ENCODE results near the gene MEX3C. TPM values are rescaled to one million over a fixed set of nuclear protein-coding genes. Genes with fewer than 3 reads are reported as not detected.
A peak's percentile ranks its signal among the peaks of the same experiment; 100 is the strongest.

Gene MEX3C
- polyA plus RNA-seq, 1 donor from 2014 or later: 4.8 TPM

DNA sequence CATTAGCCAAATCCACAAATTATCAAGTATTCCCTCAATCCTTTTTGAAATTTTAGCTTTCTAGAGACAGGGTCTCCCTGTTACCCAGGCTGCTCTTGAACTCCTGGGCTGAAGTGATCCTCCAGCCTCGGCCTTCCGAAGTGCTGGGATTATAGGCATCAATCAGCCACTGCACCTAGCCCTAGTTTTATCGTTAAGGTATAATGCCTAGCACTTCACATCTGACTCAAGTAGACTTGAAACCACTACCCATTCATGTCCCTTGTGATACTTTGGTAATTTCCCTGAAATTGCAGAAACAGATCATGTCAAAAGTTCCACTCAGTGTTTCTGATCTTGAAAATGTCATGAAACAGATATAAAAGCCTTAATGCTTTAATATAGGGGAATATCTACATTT is 26.3 kb downstream of the MEX3C start:
- Mint-ChIP-seq H3K9me3 (no peaks in the 10 kb centered on the region), H3K27ac (no peak overlapping the region), H3K4me3 (no peak overlapping the region), H3K4me1 (peaks cover 19 to 38% (median 32%) of the 10 kb centered on the region in 3 donors), H3K27me3 (no peaks in the 10 kb centered on the region), H3K36me3 (peaks cover 2% of the 10 kb centered on the region)

DNA sequence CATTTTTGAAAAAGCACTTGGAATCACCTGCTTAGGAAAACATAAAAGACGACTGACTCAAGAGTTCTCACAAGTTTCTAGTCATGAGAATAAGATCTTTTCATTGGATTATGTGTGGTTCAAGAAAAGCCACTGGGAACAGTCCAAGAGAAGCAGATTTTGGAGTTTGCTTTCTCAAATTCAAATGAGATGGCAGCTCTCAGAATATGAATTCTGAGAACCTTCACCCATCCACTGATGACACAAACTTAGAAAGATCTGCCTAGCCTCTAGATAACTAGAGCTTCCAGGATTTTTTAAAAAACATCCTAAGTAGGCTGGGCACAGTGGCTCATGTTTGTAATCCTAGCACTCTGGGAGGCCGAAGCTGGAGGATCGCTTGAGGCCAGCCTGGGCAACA is 26.8 kb downstream of the MEX3C start:
- no peak overlapping the region for H3K27ac Mint-ChIP-seq
- H3K4me3 Mint-ChIP-seq: no peak overlapping the region
- H3K27me3 Mint-ChIP-seq: no peaks in the 10 kb centered on the region
- peaks cover 19 to 38% (median 32%) of the 10 kb centered on the region in 3 donors for H3K4me1 Mint-ChIP-seq
- no peaks in the 10 kb centered on the region for H3K9me3 Mint-ChIP-seq
- H3K36me3 Mint-ChIP-seq: peaks cover 2% of the 10 kb centered on the region

DNA sequence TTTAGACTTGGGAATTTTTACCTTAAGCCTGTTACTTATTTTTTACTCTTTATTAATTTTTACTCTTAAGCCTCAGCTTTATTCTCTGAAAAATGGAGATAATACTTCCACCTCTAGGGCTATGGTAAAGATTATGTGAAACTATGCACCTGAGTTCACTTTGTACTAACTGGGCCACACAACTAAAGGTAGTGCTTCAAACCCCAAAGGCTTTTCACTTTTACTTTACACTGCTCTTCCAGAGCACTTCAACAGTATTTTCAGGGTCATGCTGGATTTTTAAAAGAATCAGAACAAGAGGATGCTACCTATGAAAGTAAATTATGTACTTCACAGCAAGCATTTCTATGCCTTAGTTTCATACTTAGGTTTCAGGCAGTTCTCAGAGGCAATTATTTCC is 27.8 kb downstream of the MEX3C start:
- H3K27me3 Mint-ChIP-seq: no peaks in the 10 kb centered on the region
- no peak overlapping the region for H3K27ac Mint-ChIP-seq
- no peaks in the 10 kb centered on the region for H3K9me3 Mint-ChIP-seq
- peaks cover 2% of the 10 kb centered on the region for H3K36me3 Mint-ChIP-seq
- peaks cover 19 to 38% (median 34%) of the 10 kb centered on the region in 3 donors for H3K4me1 Mint-ChIP-seq
- peak overlapping the region in 1 of 4 donors; percentile 20 for H3K4me3 Mint-ChIP-seq

GRCh38 chr18:51168960-51169662 is 28.4 kb downstream of the MEX3C start:
- H3K27ac Mint-ChIP-seq: no peak overlapping the region
- H3K4me3 Mint-ChIP-seq: peak overlapping the region in 2 of 4 donors; percentile 23 to 53
- H3K4me1 Mint-ChIP-seq: peaks cover 19 to 38% (median 34%) of the 10 kb centered on the region in 3 donors
- H3K27me3 Mint-ChIP-seq: no peaks in the 10 kb centered on the region
- peaks cover 2% of the 10 kb centered on the region for H3K36me3 Mint-ChIP-seq
- H3K9me3 Mint-ChIP-seq: no peaks in the 10 kb centered on the region

GRCh38 chr18:51168026-51168742 is 29.3 kb downstream of the MEX3C start:
- H3K9me3 Mint-ChIP-seq: no peaks in the 10 kb centered on the region
- no peaks in the 10 kb centered on the region for H3K27me3 Mint-ChIP-seq
- H3K4me1 Mint-ChIP-seq: peaks cover 19 to 38% (median 33%) of the 10 kb centered on the region in 3 donors
- no peak overlapping the region for H3K27ac Mint-ChIP-seq
- H3K4me3 Mint-ChIP-seq: peak overlapping the region in 1 of 4 donors; percentile 53
- H3K36me3 Mint-ChIP-seq: peaks cover 2% of the 10 kb centered on the region

DNA sequence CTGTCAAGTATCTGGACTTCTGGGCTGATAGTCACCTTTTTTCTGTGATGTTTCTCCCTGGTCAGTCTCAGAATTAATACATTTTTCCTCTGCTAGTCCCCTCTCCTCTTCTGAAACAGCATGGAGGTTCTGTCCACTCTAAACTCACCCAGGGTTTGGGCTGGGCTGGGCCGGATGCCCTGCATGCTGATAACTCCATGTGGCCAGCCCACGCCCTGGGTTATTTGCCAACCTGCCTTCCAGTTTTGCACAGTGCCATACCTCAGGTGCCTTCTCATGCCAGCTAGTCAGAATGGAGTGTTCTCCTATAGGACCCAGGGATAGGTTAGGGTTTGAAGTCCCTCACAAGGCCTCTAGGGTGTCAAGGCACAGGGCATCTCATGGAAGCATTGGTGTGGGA is 32.2 kb downstream of the MEX3C start:
- no peaks in the 10 kb centered on the region for H3K27me3 Mint-ChIP-seq
- no peaks in the 10 kb centered on the region for H3K9me3 Mint-ChIP-seq
- H3K4me1 Mint-ChIP-seq: peaks cover 13 to 19% (median 16%) of the 10 kb centered on the region in 3 donors
- no peak overlapping the region for H3K4me3 Mint-ChIP-seq
- peaks cover 2% of the 10 kb centered on the region for H3K36me3 Mint-ChIP-seq
- no peak overlapping the region for H3K27ac Mint-ChIP-seq

DNA sequence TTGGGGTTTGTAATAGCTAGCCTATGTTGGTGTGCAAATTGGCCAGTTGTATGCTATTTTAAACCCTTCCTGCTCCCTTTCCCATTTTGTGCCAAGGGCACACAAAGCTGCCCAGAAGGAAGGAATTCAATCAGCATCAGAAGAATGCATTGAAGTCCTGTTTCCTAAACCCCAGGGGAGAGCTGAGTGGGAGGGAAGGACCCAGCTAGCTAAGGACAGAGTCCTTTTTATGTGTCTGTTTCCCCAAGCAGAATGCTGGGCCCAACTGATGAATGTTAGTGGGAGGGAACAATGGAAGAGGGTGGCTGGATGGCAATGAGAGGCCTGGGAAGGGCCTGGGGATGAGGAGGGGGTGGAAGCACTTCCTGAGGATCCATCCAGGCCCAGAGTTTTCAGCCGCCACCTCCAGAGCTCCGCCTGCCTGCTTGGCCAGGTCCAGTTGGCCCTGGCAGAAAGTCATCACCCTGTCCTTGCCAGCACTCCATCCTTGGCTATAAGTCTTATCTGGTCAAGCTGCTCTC is 32.7 kb downstream of the MEX3C start:
- Mint-ChIP-seq H3K27ac (no peak overlapping the region), H3K4me1 (peaks cover 10 to 14% (median 11%) of the 10 kb centered on the region in 3 donors), H3K9me3 (no peaks in the 10 kb centered on the region), H3K4me3 (no peak overlapping the region), H3K36me3 (peaks cover 2% of the 10 kb centered on the region), H3K27me3 (no peaks in the 10 kb centered on the region)

DNA sequence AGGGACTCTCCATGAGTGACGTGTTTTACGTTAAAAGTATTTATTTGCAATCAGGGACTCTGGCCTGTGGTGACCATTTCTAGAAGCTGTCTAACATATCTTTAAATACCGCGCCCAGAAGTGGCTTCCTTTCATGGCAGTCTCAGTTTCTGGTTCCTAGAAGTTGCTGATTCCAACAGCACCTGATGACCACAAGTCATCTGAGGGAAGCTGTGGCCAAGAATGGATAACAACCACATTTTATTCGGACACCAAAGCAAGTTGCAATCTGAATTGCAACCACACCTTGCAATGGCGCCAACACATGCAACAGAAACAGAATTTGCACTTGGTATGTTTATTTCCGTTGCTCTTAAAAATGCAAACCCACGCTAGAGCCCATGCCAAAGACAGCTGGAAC is 33.1 kb downstream of the MEX3C start:
- Mint-ChIP-seq H3K4me3 (no peak overlapping the region), H3K36me3 (peaks cover 2% of the 10 kb centered on the region), H3K27me3 (no peaks in the 10 kb centered on the region), H3K27ac (no peak overlapping the region), H3K4me1 (peaks cover 7 to 9% (median 9%) of the 10 kb centered on the region in 3 donors), H3K9me3 (no peaks in the 10 kb centered on the region)

- no peaks in the 10 kb centered on the region for H3K27me3 Mint-ChIP-seq
- no peak overlapping the region for H3K4me3 Mint-ChIP-seq
- peaks cover 7 to 9% (median 7%) of the 10 kb centered on the region in 3 donors for H3K4me1 Mint-ChIP-seq
- no peak overlapping the region for H3K27ac Mint-ChIP-seq
- H3K36me3 Mint-ChIP-seq: peaks cover 2% of the 10 kb centered on the region
- H3K9me3 Mint-ChIP-seq: no peaks in the 10 kb centered on the region
Observed at GRCh38 chr18:51163543-51163942, 33.9 kb downstream of the MEX3C start.

GRCh38 chr18:51162617-51163016 is 34.9 kb downstream of the MEX3C start:
- no peaks in the 10 kb centered on the region for H3K27me3 Mint-ChIP-seq
- H3K4me1 Mint-ChIP-seq: peaks cover 6 to 8% (median 7%) of the 10 kb centered on the region in 3 donors
- H3K36me3 Mint-ChIP-seq: no peaks in the 10 kb centered on the region
- H3K4me3 Mint-ChIP-seq: no peak overlapping the region
- H3K27ac Mint-ChIP-seq: peak overlapping the region in 1 of 3 donors; percentile 6
- no peaks in the 10 kb centered on the region for H3K9me3 Mint-ChIP-seq

- Mint-ChIP-seq H3K4me1 (peaks cover 7 to 11% (median 8%) of the 10 kb centered on the region in 3 donors), H3K36me3 (no peaks in the 10 kb centered on the region), H3K27me3 (no peaks in the 10 kb centered on the region), H3K9me3 (no peaks in the 10 kb centered on the region), H3K27ac (no peak overlapping the region), H3K4me3 (no peak overlapping the region)
Observed at GRCh38 chr18:51160646-51161045, 36.8 kb downstream of the MEX3C start.

- H3K27ac Mint-ChIP-seq: no peak overlapping the region
Observed at GRCh38 chr18:51157215-51157614, 40.3 kb downstream of the MEX3C start.

DNA sequence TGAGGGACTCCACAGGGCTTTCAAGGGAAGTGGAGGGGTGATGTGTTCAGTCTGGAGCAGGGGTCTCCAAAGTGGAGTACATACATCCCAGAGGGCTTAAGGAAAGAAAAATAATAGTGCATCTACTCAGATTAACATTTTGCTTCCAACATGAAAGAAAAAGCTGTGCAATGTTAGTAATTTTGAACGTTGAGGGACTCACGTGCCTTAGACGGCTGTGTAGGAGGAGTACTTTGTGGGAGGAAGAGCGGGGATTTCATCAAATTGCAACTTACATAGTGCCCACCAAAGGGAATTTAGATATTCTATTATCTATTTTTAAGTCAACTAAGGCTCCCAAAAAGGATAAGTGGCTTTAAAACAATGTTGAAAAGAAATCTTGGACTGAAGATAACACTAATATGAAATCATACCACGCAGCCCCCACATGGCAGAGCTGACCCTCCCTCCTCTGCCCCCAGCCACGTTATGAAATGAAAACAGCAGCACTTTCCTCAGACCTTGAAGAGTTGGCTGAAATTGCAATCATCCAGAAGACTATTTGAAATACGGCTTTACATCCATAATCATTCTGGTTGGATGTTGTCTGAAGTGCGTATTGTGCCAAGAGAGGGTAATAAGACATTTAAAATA is 42.9 kb downstream of the MEX3C start:
- peaks cover 36 to 43% (median 40%) of the 10 kb centered on the region in 3 donors for H3K4me1 Mint-ChIP-seq
- peak overlapping the region; percentile 86 to 98 (median 92) for H3K4me3 Mint-ChIP-seq
- no peaks in the 10 kb centered on the region for H3K27me3 Mint-ChIP-seq
- no peaks in the 10 kb centered on the region for H3K36me3 Mint-ChIP-seq
- H3K9me3 Mint-ChIP-seq: no peaks in the 10 kb centered on the region
- peak overlapping the region; percentile 97 to 100 (median 99) for H3K27ac Mint-ChIP-seq

More at GRCh38 chr18:51157215-51157614, 40.3 kb downstream of the MEX3C start:
- Mint-ChIP-seq H3K4me1 (peaks cover 24 to 32% (median 28%) of the 10 kb centered on the region in 3 donors), H3K36me3 (no peaks in the 10 kb centered on the region), H3K27me3 (no peaks in the 10 kb centered on the region), H3K9me3 (no peaks in the 10 kb centered on the region), H3K4me3 (no peak overlapping the region)

DNA sequence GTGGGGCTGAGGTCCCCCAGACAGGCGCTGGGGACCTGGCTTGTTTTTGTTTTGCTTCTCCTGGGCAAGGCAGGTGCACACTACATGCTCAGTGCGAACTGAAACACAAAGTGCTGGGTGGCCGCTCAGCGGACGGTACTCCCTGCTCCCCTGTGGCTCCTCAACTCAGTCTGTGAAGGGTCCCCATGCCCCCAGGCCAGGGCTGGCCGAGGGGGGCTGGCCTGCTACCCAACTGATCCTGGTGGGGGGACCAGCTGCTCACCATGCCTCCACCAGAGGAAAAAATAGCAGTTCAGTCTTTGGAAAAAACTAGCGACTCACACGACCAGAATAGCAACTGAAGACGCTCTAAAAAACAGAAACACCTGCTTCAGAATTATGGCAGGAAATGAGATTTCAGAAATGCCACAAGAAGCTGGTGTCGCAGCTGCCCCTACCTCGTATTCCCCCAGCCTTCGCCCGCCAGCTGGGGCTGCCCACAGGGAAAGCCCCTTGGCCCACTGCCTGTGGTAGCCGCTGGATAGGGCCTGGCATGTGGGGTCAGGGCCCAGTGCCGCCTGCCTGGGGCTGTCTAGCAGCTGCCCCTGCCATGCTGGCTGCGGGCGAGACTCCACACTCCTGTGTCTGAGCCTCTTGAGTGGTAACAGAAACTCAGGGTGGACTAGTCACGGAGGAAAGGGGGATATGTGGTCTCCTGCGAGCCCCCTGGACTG is 43.7 kb downstream of the MEX3C start:
- H3K4me1 Mint-ChIP-seq: peaks cover 33 to 40% (median 38%) of the 10 kb centered on the region in 3 donors
- H3K27me3 Mint-ChIP-seq: no peaks in the 10 kb centered on the region
- H3K27ac Mint-ChIP-seq: peak overlapping the region; percentile 97 to 100 (median 99)
- peak overlapping the region; percentile 86 to 98 (median 92) for H3K4me3 Mint-ChIP-seq
- H3K36me3 Mint-ChIP-seq: no peaks in the 10 kb centered on the region
- no peaks in the 10 kb centered on the region for H3K9me3 Mint-ChIP-seq

Measured in IgD-negative memory B cell (primary cell).